Measurements from ENCODE around the gene CMAS.

- TF ChIP-seq ZFP30 (CRISPR knock-in tag; IDR thresholded peaks at IDR 0.05) (no peak), PATZ1 (CRISPR knock-in tag; IDR thresholded peaks at IDR 0.05; ENCODE audit: borderline replicate concordance) (no peak), ZFP3 (CRISPR knock-in tag; IDR thresholded peaks at IDR 0.05) (no peak), CSRNP3 (CRISPR knock-in tag; IDR thresholded peaks at IDR 0.05) (no peak), BACH2 (CRISPR knock-in tag; IDR thresholded peaks at IDR 0.05; ENCODE audit: borderline replicate concordance) (no peak), CREB5 (CRISPR knock-in tag; IDR thresholded peaks at IDR 0.05; ENCODE audit: low read depth) (no peak), ARNTL (CRISPR knock-in tag; IDR thresholded peaks at IDR 0.05; ENCODE audit: borderline replicate concordance, low read depth) (no peak), ZC3H10 (CRISPR knock-in tag; IDR thresholded peaks at IDR 0.05) (no peak), ISL1 (CRISPR knock-in tag; IDR thresholded peaks at IDR 0.05) (no peak), ESRRG (CRISPR knock-in tag; IDR thresholded peaks at IDR 0.05) (no peak), SNAI2 (CRISPR knock-in tag; IDR thresholded peaks at IDR 0.05) (no peak), OSR1 (CRISPR knock-in tag; IDR thresholded peaks at IDR 0.05) (no peak)
Measured at GRCh38 chr12:22043943-22044342, 2.1 kb upstream of the CMAS start.

Data from SK-N-SH treated with all-trans-retinoic acid at 6 μM for 48 hours (cell line).